Transverse colon (tissue), 4 donors: ENCODE data around the gene PUSL1. TPM values are rescaled to one million over a fixed set of nuclear protein-coding genes. Genes with fewer than 3 reads are reported as not detected.
A peak's percentile ranks its signal among the peaks of the same experiment; 100 is the strongest.

Experiments
- DNase-seq: peaks from one replicate; pipeline ENCODE4 v3.0.0-alpha.2; 2019
- H3K27ac ChIP-seq, 4 donors: fragments of 200-600 bp; sonication (generic); 2 replicates each; pipeline ENCODE4 v1.5.1; 2016 to 2018; ENCODE audit warnings: inconsistent platforms in 4 of 4
- H3K27me3 ChIP-seq: fragments of 200-600 bp; sonication (generic); 2 replicates; pipeline ENCODE4 v1.5.1; 2017; ENCODE audit warnings: inconsistent platforms
- H3K36me3 ChIP-seq, 4 donors: fragments of 200-600 bp; sonication (generic); 2 replicates each; pipeline ENCODE4 v1.5.1; 2017 to 2019; ENCODE audit warnings: inconsistent platforms in 4 of 4
- H3K4me1 ChIP-seq, 4 donors: fragments of 200-600 bp; sonication (generic); 2 replicates each; pipeline ENCODE4 v1.5.1; 2017 to 2020; ENCODE audit warnings: inconsistent platforms in 4 of 4
- H3K4me3 ChIP-seq, 4 donors: fragments of 200-600 bp; sonication (generic); 1 replicate in 1 of 4; 2 replicates in 3 of 4; pipeline versions ENCODE4 v1.5.1 to v1.6.1; 2017 to 2019; ENCODE audit warnings: inconsistent platforms in 4 of 4
- H3K9me3 ChIP-seq, 2 donors: fragments of 200-600 bp; sonication (generic); 2 replicates each; pipeline ENCODE4 v1.5.1; 2017 to 2019; ENCODE audit warnings: inconsistent platforms in 2 of 2
- EP300 ChIP-seq: sonication (generic); formaldehyde crosslinking; IDR thresholded peaks from one replicate; pipeline ENCODE4 v1.6.1; 2017; ENCODE audit warnings: antibody characterized with exemption, low read depth
- POLR2A ChIP-seq: fragments of 450-650 bp; IDR thresholded peaks from one replicate; pipeline ENCODE4 v1.6.1; 2016; ENCODE audit warnings: antibody characterized with exemption, mild to moderate bottlenecking, moderate library complexity
- POLR2AphosphoS5 ChIP-seq, 3 donors: sonication (generic); formaldehyde crosslinking; IDR thresholded peaks; one replicate each; pipeline ENCODE4 v1.6.1; 2016; ENCODE audit warnings: antibody characterized with exemption in 3 of 3
- WGBS, 2 donors: methylation state at CpG; one replicate each; pipeline ENCODE4 v1.1.5; 2018; ENCODE audit warnings: low coverage in 1 of 2; 5-methylcytosine and 5-hydroxymethylcytosine counted together
- in situ Hi-C, 4 donors: fragments of 200-750 bp; cut with MboI; loops; one replicate each; pipeline versions ENCODE4 v1.15.0 to v1.15.1; 2017; ENCODE audit warnings: low sequenced_read_pairs in 3 of 4, low pct_ligation_motif_present in 1 of 4, low pct_unique_long_range_greater_than_20kb in 1 of 4
- intact Hi-C: fragments of 100-400 bp; cut with DNase I; formaldehyde crosslinking; loops from one replicate; pipeline ENCODE4 v1.15.1; 2023; ENCODE audit warnings: low total_unique reads
- total RNA-seq, 4 donors: library from RNA; depleted of rRNA; stranded (reverse); fragments of >200 nt; gene quantifications; one replicate each; pipeline ENCODE4 v1.1.0, GENCODE V29; 2016
- TF ChIP-seq, protein P1 (sequence below), 5 experiments: fragments of 200-600 bp in 3 of 5; fragments of 450-650 bp in 2 of 5; sonication (generic) in 3 of 5; IDR thresholded peaks; 1 replicate in 2 of 5; 2 replicates in 3 of 5; pipeline ENCODE4 v1.5.1; 2016 to 2017; ENCODE audit warnings: antibody characterized with exemption in 5 of 5, inconsistent platforms in 3 of 5, mild to moderate bottlenecking in 2 of 5, moderate library complexity in 1 of 5

Gene PUSL1
- total RNA-seq, 4 donors from 2014 or later: 7.0 to 35.9 (median 20.5) TPM

DNA sequence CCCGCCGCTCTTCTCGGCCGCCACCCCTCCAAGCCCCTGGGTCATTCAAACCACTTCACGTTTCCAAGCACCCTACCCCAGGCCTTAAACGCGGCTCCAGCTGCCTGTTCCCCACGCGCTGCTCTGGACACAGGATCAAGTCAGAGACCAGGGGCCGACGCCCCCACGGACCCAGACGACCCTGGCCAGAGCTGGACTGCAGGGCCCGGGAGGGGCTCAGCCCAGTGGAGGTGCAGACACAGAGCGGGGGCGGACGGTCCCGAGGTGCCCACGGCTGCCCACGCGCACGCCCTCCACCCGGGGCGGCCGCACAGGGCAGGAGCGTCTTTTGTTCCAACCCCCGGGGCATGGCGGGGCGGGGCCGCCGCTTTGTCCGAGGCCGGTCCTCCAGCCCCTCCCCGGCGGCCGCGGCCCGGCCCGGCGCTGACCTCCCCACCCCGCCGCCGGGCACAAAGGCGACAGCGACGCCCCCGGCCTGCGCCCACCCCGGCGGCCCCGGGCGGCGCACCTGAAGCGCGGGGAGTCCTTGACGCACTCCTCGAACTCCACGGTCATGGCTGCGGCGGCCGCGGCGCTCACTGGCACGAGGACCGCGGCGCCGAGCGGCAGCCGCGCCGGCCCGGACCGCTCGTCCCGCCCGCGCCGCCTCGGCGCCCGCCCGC lies 1.0 kb upstream of the PUSL1 start:
- WGBS, 2 donors: 4% methylated on average over 9 of the region's 83 CpGs; no CpG with 5 or more reads in 1 of the 2 donors
- H3K4me3 ChIP-seq: peak overlapping the region; percentile 67 to 95 (median 78)
- DNase-seq: peak; percentile 54
- no peaks in the 10 kb centered on the region for H3K27me3 ChIP-seq
- in situ Hi-C loops (no loop called here), intact Hi-C loops (no loop called here)
- H3K36me3 ChIP-seq: peaks cover 0 to 3% (median under 1%) of the 10 kb centered on the region in 4 donors
- H3K27ac ChIP-seq: peak overlapping the region; percentile 92 to 97 (median 96)
- peaks cover 32 to 57% (median 50%) of the 10 kb centered on the region in 4 donors for H3K4me1 ChIP-seq
- TF ChIP-seq, protein P1, sequence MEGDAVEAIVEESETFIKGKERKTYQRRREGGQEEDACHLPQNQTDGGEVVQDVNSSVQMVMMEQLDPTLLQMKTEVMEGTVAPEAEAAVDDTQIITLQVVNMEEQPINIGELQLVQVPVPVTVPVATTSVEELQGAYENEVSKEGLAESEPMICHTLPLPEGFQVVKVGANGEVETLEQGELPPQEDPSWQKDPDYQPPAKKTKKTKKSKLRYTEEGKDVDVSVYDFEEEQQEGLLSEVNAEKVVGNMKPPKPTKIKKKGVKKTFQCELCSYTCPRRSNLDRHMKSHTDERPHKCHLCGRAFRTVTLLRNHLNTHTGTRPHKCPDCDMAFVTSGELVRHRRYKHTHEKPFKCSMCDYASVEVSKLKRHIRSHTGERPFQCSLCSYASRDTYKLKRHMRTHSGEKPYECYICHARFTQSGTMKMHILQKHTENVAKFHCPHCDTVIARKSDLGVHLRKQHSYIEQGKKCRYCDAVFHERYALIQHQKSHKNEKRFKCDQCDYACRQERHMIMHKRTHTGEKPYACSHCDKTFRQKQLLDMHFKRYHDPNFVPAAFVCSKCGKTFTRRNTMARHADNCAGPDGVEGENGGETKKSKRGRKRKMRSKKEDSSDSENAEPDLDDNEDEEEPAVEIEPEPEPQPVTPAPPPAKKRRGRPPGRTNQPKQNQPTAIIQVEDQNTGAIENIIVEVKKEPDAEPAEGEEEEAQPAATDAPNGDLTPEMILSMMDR (IDR thresholded peaks at IDR 0.05): no peak
- TF ChIP-seq EP300: no peak
- no peaks in the 10 kb centered on the region for H3K9me3 ChIP-seq

DNA sequence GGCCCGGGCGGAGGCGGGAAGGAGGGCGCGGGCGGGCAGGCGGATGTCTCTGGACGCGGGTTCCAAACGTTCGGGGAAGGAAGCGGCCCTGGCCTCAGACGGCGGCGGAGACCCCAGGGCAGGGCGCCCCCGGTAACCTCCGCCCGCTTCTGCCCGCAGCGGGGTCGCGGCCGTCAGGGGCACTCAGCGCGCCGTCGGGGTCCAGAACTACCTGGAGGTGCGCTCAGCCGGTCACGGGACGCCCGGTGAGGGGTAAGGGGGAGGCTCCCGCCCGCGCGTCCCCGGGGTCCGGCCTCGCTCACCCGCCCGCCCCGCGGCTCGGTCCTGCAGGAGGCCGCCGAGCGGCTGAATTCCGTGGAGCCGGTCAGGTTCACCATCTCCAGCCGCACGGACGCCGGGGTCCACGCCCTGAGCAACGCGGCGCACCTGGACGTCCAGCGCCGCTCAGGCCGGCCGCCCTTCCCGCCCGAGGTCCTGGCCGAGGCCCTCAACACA lies 406 bp downstream of the PUSL1 start:
- WGBS, 2 donors: 0% methylated on average over 14 of the region's 66 CpGs; no CpG with 5 or more reads in 1 of the 2 donors
- peak; percentile 43 for DNase-seq

DNA sequence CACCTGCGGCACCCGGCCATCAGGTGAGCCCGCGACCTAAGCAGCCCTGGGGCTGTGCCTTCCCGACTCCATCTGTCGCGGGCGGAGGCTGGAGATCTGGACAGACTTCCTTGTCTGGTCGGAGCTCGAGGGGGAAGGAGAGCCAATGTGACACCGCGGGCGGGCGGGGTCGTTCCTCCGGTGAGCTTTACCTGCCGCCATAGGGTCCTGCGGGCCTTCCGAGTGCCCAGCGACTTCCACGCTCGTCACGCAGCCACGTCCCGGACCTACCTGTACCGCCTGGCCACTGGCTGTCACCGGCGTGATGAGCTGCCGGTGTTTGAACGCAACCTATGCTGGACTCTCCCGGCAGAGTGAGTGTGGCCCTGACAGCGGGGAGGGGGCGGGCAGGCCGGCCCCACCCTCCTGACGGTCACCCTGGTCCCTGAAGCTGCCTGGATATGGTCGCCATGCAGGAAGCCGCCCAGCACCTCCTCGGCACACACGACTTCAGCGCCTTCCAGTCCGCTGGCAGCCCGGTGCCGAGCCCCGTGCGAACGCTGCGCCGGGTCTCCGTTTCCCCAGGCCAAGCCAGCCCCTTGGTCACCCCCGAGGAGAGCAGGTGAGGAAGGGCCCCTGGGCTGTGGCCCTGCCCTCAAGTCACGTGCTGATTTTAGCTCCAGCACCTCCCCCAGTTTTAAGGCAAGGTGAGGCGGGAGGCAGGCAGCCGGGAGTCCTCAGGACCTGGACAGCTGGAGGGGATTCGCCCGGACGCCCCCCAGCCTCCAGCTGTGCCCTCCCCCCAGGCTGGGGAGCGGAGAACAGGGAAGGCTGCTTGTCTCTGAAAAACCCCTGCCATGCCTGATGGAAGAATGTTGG lies 1.1 kb downstream of the PUSL1 start:
- in situ Hi-C loops: no loop called here

More for the DNA sequence above, 406 bp downstream of the PUSL1 start:
- no peak for TF ChIP-seq POLR2AphosphoS5 (IDR thresholded peaks at IDR 0.05)
- no peak for TF ChIP-seq EP300
- TF ChIP-seq, protein P1 (IDR thresholded peaks at IDR 0.05): no peak
- no peak for TF ChIP-seq POLR2A
- in situ Hi-C loops: no loop called here
- Histone ChIP-seq H3K27me3 (no peaks in the 10 kb centered on the region), H3K4me3 (peak overlapping the region; percentile 73 to 95 (median 88)), H3K4me1 (peaks cover 32 to 50% (median 48%) of the 10 kb centered on the region in 4 donors), H3K9me3 (no peaks in the 10 kb centered on the region), H3K27ac (peak overlapping the region; percentile 92 to 97 (median 96)), H3K36me3 (peaks cover 0 to 13% (median 5%) of the 10 kb centered on the region in 4 donors)
- intact Hi-C loops: no loop called here

More for the DNA sequence above, 1.1 kb downstream of the PUSL1 start:
- 48% methylated on average over 11 of the region's 57 CpGs; no CpG with 5 or more reads in 1 of the 2 donors for WGBS, 2 donors
- Histone ChIP-seq H3K4me3 (peak overlapping the region; percentile 73 to 95 (median 88)), H3K27ac (peak overlapping the region; percentile 92 to 97 (median 96)), H3K4me1 (peaks cover 27 to 43% (median 41%) of the 10 kb centered on the region in 4 donors), H3K36me3 (peaks cover 0 to 18% (median 8%) of the 10 kb centered on the region in 4 donors), H3K27me3 (no peaks in the 10 kb centered on the region), H3K9me3 (no peaks in the 10 kb centered on the region)
- intact Hi-C loops: no loop called here
- peak; percentile 57 for DNase-seq
- no peak for TF ChIP-seq EP300
- no peak for TF ChIP-seq POLR2AphosphoS5 (IDR thresholded peaks at IDR 0.05)
- TF ChIP-seq, protein P1 (IDR thresholded peaks at IDR 0.05): no peak
- no peak for TF ChIP-seq POLR2A
